ES-I3 (cell line): Measurements from ENCODE around the gene PCDHGB6.
"Not testable (repeated sequence)": the region's sequence is repeated elsewhere in the genome, so short reads cannot be mapped to it uniquely, and the experiment has no call there.

Experiments
- H3K36me3 ChIP-seq: 2 replicates; pipeline ENCODE4 v1.6.1; 2013; ENCODE audit warnings: mild to moderate bottlenecking, low read length, control low read depth, moderate library complexity; ENCODE audit not compliant: insufficient read depth
- H3K4me1 ChIP-seq: 2 replicates; pipeline ENCODE4 v1.6.1; 2013; ENCODE audit warnings: mild to moderate bottlenecking, control low read depth, low read length; ENCODE audit not compliant: insufficient read depth
- H3K9ac ChIP-seq: 2 replicates; pipeline ENCODE4 v1.6.1; 2013; ENCODE audit warnings: low read depth, mild to moderate bottlenecking, low read length, moderate library complexity
- H3K9me3 ChIP-seq: 2 replicates; pipeline ENCODE4 v1.6.1; 2013; ENCODE audit warnings: mild to moderate bottlenecking, low read length, moderate library complexity; ENCODE audit not compliant: control insufficient read depth, insufficient read depth

The PCDHGB6 gene

DNA sequence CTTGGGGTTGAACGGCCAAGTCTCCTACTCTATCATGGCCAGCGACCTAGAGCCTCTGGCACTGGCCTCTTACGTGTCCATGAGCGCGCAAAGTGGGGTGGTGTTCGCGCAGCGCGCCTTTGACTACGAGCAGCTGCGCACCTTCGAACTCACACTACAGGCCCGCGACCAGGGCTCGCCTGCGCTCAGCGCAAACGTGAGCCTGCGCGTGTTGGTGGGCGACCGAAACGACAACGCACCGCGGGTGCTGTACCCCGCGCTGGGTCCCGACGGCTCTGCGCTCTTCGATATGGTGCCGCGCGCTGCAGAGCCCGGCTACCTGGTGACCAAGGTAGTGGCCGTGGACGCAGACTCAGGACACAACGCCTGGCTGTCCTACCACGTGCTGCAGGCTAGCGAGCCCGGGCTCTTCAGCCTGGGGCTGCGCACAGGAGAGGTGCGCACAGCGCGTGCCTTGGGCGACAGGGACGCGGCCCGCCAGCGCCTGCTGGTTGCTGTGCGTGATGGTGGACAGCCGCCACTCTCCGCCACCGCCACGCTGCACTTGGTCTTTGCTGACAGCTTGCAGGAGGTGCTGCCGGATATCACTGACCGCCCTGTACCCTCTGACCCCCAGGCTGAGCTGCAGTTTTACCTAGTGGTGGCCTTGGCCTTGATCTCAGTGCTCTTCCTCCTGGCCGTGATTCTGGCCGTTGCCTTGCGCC, 8.1 kb upstream of the PCDHGB6 start:
- H3K9ac ChIP-seq = no peak overlapping the region
- no peaks in the 10 kb centered on the region for H3K4me1 ChIP-seq
- peaks cover 15% of the 10 kb centered on the region for H3K9me3 ChIP-seq
- no peaks in the 10 kb centered on the region for H3K36me3 ChIP-seq

GRCh38 chr5:141402553-141403243, 5.1 kb upstream of the PCDHGB6 start, which contains the start of gene PCDHGA9:
Gene PCDHGA9 (plus strand): TSS chr5:141402778. CDS start chr5:141402953, 175 bp downstream.
- H3K9me3 ChIP-seq = peaks cover 6% of the 10 kb centered on the region
- H3K4me1 ChIP-seq = no peaks in the 10 kb centered on the region
- no peaks in the 10 kb centered on the region for H3K36me3 ChIP-seq
- no peak within 1 kb of the TSS for H3K9ac ChIP-seq

- Histone ChIP-seq H3K4me1 (no peaks in the 10 kb centered on the region), H3K9ac (no peak overlapping the region), H3K36me3 (no peaks in the 10 kb centered on the region), H3K9me3 (peaks cover 6% of the 10 kb centered on the region)
Observed at GRCh38 chr5:141403387-141403786, 4.4 kb upstream of the PCDHGB6 start.

DNA sequence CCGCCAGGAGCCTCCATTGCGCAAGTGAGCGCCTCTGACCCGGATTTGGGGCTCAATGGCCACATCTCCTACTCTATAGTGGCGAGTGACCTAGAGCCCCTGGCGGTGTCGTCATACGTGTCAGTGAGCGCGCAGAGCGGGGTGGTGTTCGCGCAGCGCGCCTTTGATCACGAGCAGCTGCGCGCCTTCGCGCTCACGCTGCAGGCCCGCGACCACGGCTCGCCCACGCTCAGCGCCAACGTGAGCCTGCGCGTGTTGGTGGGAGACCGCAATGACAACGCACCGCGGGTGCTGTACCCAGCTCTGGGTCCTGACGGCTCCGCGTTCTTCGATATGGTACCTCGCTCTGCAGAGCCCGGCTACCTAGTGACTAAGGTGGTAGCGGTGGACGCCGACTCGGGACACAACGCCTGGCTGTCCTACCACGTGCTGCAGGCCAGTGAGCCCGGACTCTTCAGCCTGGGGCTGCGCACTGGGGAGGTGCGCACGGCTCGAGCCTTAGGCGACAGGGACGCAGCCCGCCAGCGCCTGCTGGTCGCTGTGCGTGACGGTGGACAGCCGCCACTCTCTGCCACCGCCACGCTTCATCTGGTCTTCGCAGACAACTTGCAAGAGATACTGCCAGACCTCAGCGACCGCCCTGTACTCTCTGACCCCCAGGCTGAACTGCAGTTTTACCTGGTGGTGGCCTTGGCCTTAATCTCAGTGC, 1.9 kb downstream of the PCDHGB6 start:
- Histone ChIP-seq H3K9ac (no peak overlapping the region), H3K4me1 (no peaks in the 10 kb centered on the region), H3K9me3 (no peaks in the 10 kb centered on the region), H3K36me3 (no peaks in the 10 kb centered on the region)

DNA sequence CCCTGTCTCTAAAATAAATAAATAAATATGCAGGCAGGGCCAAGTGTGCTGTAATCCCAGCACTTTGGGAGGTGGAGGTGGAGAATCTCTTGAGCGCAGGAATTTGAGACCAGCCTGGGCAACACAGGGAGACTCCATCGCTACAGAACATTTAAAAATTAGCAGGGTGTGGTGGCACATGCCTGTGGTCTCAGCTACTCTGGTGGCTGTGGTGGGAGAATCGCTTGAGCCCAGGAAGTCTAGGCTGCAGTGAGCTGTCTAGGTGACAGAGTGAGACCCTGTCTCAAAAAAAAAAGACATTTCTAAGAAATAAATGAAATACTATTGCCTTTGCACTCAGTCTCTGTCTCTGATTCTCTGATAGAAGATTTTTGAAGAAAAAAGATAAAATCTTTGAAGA, 3.8 kb downstream of the PCDHGB6 start:
- Histone ChIP-seq H3K4me1 (no peaks in the 10 kb centered on the region), H3K36me3 (no peaks in the 10 kb centered on the region), H3K9me3 (no peaks in the 10 kb centered on the region), H3K9ac (no peak overlapping the region)

- Histone ChIP-seq H3K9me3 (no peaks in the 10 kb centered on the region), H3K4me1 (no peaks in the 10 kb centered on the region), H3K9ac (peak within 1 kb of the TSS; percentile 24; the same call in 1 of the 2 replicates), H3K36me3 (no peaks in the 10 kb centered on the region)
Observed at GRCh38 chr5:141412854-141413539, 5.2 kb downstream of the PCDHGB6 start, which contains the start of gene PCDHGA10. Gene PCDHGA10 (plus strand): TSS chr5:141412987. CDS start chr5:141413176, 189 bp downstream.

- Histone ChIP-seq H3K36me3 (no peaks in the 10 kb centered on the region), H3K4me1 (no peaks in the 10 kb centered on the region), H3K9ac (peak overlapping the region; percentile 24; the same call in 1 of the 2 replicates), H3K9me3 (no peaks in the 10 kb centered on the region)
Observed at GRCh38 chr5:141413540-141414069, 5.8 kb downstream of the PCDHGB6 start.

DNA sequence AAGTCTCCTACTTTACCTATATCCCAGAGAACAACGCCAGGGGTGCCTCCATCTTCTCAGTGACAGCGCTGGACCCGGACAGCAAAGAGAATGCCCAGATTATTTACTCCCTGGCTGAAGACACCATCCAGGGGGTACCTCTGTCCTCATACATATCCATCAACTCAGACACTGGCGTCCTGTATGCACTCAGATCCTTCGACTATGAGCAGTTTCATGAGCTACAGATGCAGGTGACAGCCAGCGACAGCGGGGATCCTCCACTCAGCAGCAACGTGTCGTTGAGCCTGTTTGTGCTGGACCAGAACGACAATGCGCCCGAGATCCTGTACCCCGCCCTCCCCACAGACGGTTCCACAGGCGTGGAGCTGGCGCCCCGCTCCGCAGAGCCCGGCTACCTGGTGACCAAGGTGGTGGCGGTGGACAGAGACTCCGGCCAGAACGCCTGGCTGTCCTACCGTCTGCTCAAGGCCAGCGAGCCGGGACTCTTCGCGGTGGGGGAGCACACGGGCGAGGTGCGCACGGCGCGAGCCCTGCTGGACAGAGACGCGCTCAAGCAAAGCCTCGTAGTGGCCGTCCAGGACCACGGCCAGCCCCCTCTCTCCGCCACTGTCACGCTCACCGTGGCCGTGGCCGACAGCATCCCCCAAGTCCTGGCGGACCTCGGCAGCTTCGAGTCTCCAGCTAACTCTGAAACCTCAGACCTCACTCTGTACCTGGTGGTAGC, 6.9 kb downstream of the PCDHGB6 start:
- not testable (repeated sequence) for H3K9ac ChIP-seq, H3K4me1 ChIP-seq, H3K9me3 ChIP-seq, H3K36me3 ChIP-seq

DNA sequence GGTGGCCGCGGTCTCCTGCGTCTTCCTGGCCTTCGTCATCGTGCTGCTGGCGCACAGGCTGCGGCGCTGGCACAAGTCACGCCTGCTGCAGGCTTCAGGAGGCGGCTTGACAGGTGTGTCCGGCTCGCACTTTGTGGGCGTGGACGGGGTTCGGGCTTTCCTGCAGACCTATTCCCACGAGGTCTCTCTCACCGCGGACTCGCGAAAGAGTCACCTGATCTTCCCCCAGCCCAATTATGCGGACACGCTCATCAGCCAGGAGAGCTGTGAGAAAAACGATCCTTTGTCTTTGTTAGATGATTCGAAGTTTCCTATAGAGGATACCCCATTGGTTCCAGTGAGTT, 7.4 kb downstream of the PCDHGB6 start:
- H3K9me3 ChIP-seq, H3K36me3 ChIP-seq, H3K9ac ChIP-seq, H3K4me1 ChIP-seq: not testable (repeated sequence)

GRCh38 chr5:141417494-141418172, 9.8 kb downstream of the PCDHGB6 start, which contains the start of gene PCDHGB7:
Gene PCDHGB7 (plus strand): TSS chr5:141417677. CDS start chr5:141417860, 183 bp downstream.
- not testable (repeated sequence) for H3K4me1 ChIP-seq, H3K36me3 ChIP-seq
- H3K9me3 ChIP-seq = peaks cover 13% of the 10 kb centered on the region; the same call in 1 of the 2 replicates
- H3K9ac ChIP-seq = peak within 1 kb of the TSS; percentile 70; the same call in 1 of the 2 replicates

DNA sequence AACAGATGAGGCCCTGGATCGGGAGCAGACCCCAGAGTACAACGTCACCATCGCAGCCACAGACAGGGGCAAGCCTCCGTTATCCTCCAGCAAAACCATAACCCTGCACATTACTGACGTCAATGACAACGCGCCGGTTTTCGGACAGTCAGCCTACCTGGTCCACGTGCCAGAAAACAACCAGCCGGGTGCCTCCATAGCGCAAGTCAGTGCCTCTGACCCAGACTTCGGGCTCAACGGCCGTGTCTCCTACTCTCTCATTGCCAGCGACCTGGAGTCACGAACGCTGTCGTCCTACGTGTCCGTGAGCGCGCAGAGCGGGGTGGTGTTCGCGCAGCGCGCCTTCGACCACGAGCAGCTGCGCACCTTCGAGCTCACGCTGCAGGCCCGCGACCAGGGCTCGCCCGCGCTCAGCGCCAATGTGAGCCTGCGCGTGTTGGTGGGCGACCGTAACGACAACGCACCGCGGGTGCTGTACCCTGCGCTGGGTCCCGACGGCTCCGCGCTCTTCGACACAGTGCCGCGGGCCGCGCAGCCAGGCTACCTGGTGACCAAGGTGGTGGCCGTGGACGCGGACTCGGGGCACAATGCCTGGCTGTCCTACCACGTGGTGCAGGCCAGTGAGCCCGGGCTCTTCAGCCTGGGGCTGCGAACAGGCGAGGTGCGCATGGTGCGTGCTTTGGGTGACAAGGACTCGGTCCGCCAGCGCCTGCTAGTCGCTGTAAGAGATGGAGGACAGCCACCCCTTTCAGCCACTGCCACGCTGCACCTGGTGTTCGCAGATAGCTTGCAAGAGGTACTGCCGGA, 11.5 kb downstream of the PCDHGB6 start:
- H3K4me1 ChIP-seq = no peaks in the 10 kb centered on the region
- no peak overlapping the region for H3K9ac ChIP-seq
- H3K9me3 ChIP-seq = peaks cover 13% of the 10 kb centered on the region; the same call in 1 of the 2 replicates
- no peaks in the 10 kb centered on the region for H3K36me3 ChIP-seq

DNA sequence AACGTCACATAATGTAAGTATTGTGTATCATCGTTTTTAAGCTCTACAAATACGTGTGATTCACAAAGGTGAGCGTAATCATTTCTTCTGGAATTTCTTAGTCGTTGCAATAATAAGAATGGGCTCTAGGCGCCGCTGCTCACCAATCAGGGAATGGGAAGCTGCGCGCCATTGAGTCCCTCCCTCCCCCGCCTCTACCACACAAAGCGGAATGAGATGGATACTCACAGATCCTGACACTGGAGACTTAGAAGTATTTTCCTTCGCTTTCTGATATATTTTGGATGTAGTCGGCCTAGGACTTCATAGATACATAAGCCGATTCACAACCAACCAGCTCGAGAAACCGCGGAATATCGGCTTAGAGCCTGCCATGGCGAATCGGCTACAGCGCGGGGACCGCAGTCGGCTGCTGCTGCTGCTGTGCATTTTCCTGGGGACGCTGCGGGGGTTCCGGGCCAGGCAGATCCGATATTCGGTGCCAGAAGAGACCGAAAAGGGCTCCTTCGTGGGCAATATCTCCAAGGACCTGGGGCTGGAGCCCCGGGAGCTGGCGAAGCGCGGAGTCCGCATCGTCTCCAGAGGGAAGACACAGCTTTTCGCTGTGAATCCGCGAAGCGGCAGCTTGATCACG, 13.2 kb downstream of the PCDHGB6 start, which contains the start of gene PCDHGA11:
TSS of gene PCDHGA11 (plus strand) at position 197 of the 634 bp plus-strand sequence. CDS start at position 374, 177 bp downstream.
- peak within 1 kb of the TSS; percentile 48 for H3K9ac ChIP-seq
- no peaks in the 10 kb centered on the region for H3K4me1 ChIP-seq
- H3K9me3 ChIP-seq = peaks cover 13% of the 10 kb centered on the region; the same call in 1 of the 2 replicates
- H3K36me3 ChIP-seq = no peaks in the 10 kb centered on the region
